Hepatocyte (in vitro differentiated cells): ENCODE results near the gene ACAN. TPM values are rescaled to one million over a fixed set of nuclear protein-coding genes. Genes with fewer than 3 reads are reported as not detected.

Source experiments
- DNase-seq: peaks from one replicate; pipeline ENCODE4 v3.0.0-alpha.2; 2016; ENCODE audit warnings: low spot score
- H2AFZ ChIP-seq: fragments of 200-600 bp; sonication (generic); 2 replicates; pipeline ENCODE4 v1.6.0; 2016; ENCODE audit warnings: antibody characterized with exemption, mild to moderate bottlenecking
- H3K27ac ChIP-seq: fragments of 200-600 bp; sonication (generic); 2 replicates; pipeline ENCODE4 v1.5.1; 2016; ENCODE audit warnings: mild to moderate bottlenecking
- H3K27me3 ChIP-seq: fragments of 200-600 bp; sonication (generic); 2 replicates; pipeline ENCODE4 v1.6.1; 2016
- H3K36me3 ChIP-seq: fragments of 200-600 bp; sonication (generic); replicated peaks from 2 replicates; pipeline ENCODE4 v1.5.1; 2016; ENCODE audit warnings: low read depth; ENCODE audit not compliant: insufficient read depth
- H3K4me1 ChIP-seq: fragments of 200-600 bp; sonication (generic); 2 replicates; pipeline ENCODE4 v1.5.1; 2016; ENCODE audit warnings: mild to moderate bottlenecking, moderate library complexity; ENCODE audit not compliant: insufficient read depth
- H3K4me2 ChIP-seq: fragments of 200-600 bp; sonication (generic); 2 replicates; pipeline ENCODE4 v1.6.0; 2016
- H3K4me3 ChIP-seq: fragments of 200-600 bp; sonication (generic); 2 replicates; pipeline ENCODE4 v1.5.1; 2016; ENCODE audit warnings: mild to moderate bottlenecking
- H3K79me2 ChIP-seq: fragments of 200-600 bp; sonication (generic); 2 replicates; pipeline ENCODE4 v1.6.0; 2017; ENCODE audit warnings: mild to moderate bottlenecking
- H3K9me2 ChIP-seq: fragments of 200-600 bp; sonication (generic); replicated peaks from 2 replicates; pipeline ENCODE4 v1.6.0; 2017; ENCODE audit warnings: mild to moderate bottlenecking; ENCODE audit not compliant: insufficient read depth
- H3K9me3 ChIP-seq: fragments of 200-600 bp; sonication (generic); 2 replicates; pipeline ENCODE4 v1.5.1; 2016; ENCODE audit warnings: low read depth, mild to moderate bottlenecking
- H4K20me1 ChIP-seq: fragments of 200-600 bp; sonication (generic); 2 replicates; pipeline ENCODE4 v1.6.0; 2016; ENCODE audit warnings: mild to moderate bottlenecking; ENCODE audit not compliant: insufficient read depth, poor library complexity, severe bottlenecking
- EZH2 ChIP-seq: fragments of 200-600 bp; sonication (generic); IDR thresholded peaks from 2 replicates; pipeline ENCODE4 v1.6.1; 2016; ENCODE audit warnings: antibody characterized with exemption, mild to moderate bottlenecking, borderline replicate concordance
- EZH2phosphoT487 ChIP-seq: fragments of 200-600 bp; sonication (generic); IDR thresholded peaks from one replicate; pipeline ENCODE4 v1.6.1; 2018; ENCODE audit warnings: antibody characterized with exemption, mild to moderate bottlenecking, low read depth, moderate library complexity; ENCODE audit not compliant: unreplicated experiment, severe bottlenecking
- WGBS: methylation state at CpG from one replicate; pipeline ENCODE4 v1.1.6; 2016; ENCODE audit warnings: low lambda C conversion rate; ENCODE audit errors: missing lambda C conversion rate; 5-methylcytosine and 5-hydroxymethylcytosine counted together
- polyA plus RNA-seq: library from polyadenylated mRNA; unstranded; fragments of >200 nt; fragmentation: Nextera tagmentation; extraction: Ambion mirVana; gene quantifications from 2 replicates; pipeline ENCODE4 v1.2.1, GENCODE V29; 2016
- total RNA-seq: library from RNA; depleted of rRNA; stranded (reverse); fragments of >200 nt; gene quantifications from 2 replicates; pipeline ENCODE4 v1.2.3, GENCODE V29; 2014
- TF ChIP-seq, protein P1 (sequence below): fragments of 200-600 bp; sonication (generic); IDR thresholded peaks from 2 replicates; pipeline ENCODE4 v1.5.1; 2016; ENCODE audit warnings: antibody characterized with exemption, mild to moderate bottlenecking; ENCODE audit not compliant: poor library complexity

ACAN gene
- total and polyA plus RNA-seq, 2 experiments from 2014 or later = 0.20 to 0.34 TPM

GRCh38 chr15:88828791-88829190 lies 25.6 kb downstream of the ACAN start:
- H3K9me3 ChIP-seq = no peaks in the 10 kb centered on the region
- no peak overlapping the region for H3K27ac ChIP-seq
- no peak overlapping the region for H2AFZ ChIP-seq
- H3K4me2 ChIP-seq = no peak overlapping the region
- no peaks in the 10 kb centered on the region for H3K79me2 ChIP-seq
- no peaks in the 10 kb centered on the region for H3K27me3 ChIP-seq
- no peaks in the 10 kb centered on the region for H3K4me1 ChIP-seq
- H3K4me3 ChIP-seq = no peak overlapping the region
- H4K20me1 ChIP-seq = no peaks in the 10 kb centered on the region
- DNase-seq = no peak
- TF ChIP-seq EZH2 = no peak
- TF ChIP-seq, protein P1, sequence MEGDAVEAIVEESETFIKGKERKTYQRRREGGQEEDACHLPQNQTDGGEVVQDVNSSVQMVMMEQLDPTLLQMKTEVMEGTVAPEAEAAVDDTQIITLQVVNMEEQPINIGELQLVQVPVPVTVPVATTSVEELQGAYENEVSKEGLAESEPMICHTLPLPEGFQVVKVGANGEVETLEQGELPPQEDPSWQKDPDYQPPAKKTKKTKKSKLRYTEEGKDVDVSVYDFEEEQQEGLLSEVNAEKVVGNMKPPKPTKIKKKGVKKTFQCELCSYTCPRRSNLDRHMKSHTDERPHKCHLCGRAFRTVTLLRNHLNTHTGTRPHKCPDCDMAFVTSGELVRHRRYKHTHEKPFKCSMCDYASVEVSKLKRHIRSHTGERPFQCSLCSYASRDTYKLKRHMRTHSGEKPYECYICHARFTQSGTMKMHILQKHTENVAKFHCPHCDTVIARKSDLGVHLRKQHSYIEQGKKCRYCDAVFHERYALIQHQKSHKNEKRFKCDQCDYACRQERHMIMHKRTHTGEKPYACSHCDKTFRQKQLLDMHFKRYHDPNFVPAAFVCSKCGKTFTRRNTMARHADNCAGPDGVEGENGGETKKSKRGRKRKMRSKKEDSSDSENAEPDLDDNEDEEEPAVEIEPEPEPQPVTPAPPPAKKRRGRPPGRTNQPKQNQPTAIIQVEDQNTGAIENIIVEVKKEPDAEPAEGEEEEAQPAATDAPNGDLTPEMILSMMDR = no peak
- TF ChIP-seq EZH2phosphoT487 = no peak
- no peaks in the 10 kb centered on the region for H3K36me3 ChIP-seq
- no peaks in the 10 kb centered on the region for H3K9me2 ChIP-seq
- WGBS = 86% methylated on average over 5 of the region's 5 CpGs

- WGBS = 70% methylated on average over 5 of the region's 5 CpGs
- no peaks in the 10 kb centered on the region for H3K79me2 ChIP-seq
- H3K4me3 ChIP-seq = no peak overlapping the region
- H3K36me3 ChIP-seq = no peaks in the 10 kb centered on the region
- no peaks in the 10 kb centered on the region for H3K27me3 ChIP-seq
- no peak overlapping the region for H2AFZ ChIP-seq
- no peak overlapping the region for H3K4me2 ChIP-seq
- no peaks in the 10 kb centered on the region for H3K9me2 ChIP-seq
- H3K9me3 ChIP-seq = no peaks in the 10 kb centered on the region
- no peak overlapping the region for H3K27ac ChIP-seq
- H4K20me1 ChIP-seq = no peaks in the 10 kb centered on the region
- no peaks in the 10 kb centered on the region for H3K4me1 ChIP-seq
- DNase-seq = no peak
- TF ChIP-seq EZH2phosphoT487 (no peak), EZH2 (no peak)
- TF ChIP-seq, protein P1 = no peak
Observed at GRCh38 chr15:88830016-88830415, 26.8 kb downstream of the ACAN start.

- H3K27ac ChIP-seq = no peak overlapping the region
- no peaks in the 10 kb centered on the region for H3K9me2 ChIP-seq
- H3K9me3 ChIP-seq = no peaks in the 10 kb centered on the region
- 81% methylated on average over 12 of the region's 12 CpGs for WGBS
- H3K27me3 ChIP-seq = no peaks in the 10 kb centered on the region
- no peaks in the 10 kb centered on the region for H3K4me1 ChIP-seq
- H3K4me3 ChIP-seq = no peak overlapping the region
- TF ChIP-seq, protein P1 = no peak
- no peak overlapping the region for H3K4me2 ChIP-seq
- no peaks in the 10 kb centered on the region for H3K79me2 ChIP-seq
- H3K36me3 ChIP-seq = no peaks in the 10 kb centered on the region
- H2AFZ ChIP-seq = no peak overlapping the region
- no peaks in the 10 kb centered on the region for H4K20me1 ChIP-seq
- no peak for DNase-seq
Observed at GRCh38 chr15:88832820-88833730, 29.8 kb downstream of the ACAN start.
